GM19372 (cell line): Measurements from ENCODE around the gene MTUS2.

Experiments used
- ATAC-seq: cut with Tn5 transposase; IDR thresholded peaks from one replicate; pipeline ENCODE4 v1.9.1; 2021; ENCODE audit warnings: mild to moderate bottlenecking, low read depth, moderate library complexity; ENCODE audit not compliant: unreplicated experiment

The MTUS2 gene

DNA sequence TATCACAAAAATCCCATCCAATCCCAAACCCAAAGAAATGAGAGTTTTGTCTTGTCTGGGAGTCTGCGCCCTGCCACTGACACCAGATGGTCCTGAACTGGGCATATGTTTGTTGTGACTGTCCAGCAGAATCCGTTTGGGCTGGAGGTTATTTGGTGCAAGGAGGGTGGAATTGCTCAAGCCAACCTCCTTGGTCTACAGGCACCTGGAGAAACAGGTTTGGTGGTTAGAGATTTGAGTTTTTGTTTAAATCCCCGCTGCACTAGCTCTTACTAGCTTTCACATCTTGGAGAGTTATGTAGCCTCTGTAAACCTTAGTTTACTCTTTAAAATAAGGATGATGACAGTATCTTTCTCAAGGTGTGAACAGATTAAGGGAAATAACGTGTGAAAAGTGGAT, 673.7 kb downstream of the MTUS2 start:
- ATAC-seq: no peak

GRCh38 chr13:29494520-29494919, 674.4 kb downstream of the MTUS2 start:
- no peak for ATAC-seq

GRCh38 chr13:29496241-29496712, 676.1 kb downstream of the MTUS2 start:
- peak; percentile 62 for ATAC-seq

DNA sequence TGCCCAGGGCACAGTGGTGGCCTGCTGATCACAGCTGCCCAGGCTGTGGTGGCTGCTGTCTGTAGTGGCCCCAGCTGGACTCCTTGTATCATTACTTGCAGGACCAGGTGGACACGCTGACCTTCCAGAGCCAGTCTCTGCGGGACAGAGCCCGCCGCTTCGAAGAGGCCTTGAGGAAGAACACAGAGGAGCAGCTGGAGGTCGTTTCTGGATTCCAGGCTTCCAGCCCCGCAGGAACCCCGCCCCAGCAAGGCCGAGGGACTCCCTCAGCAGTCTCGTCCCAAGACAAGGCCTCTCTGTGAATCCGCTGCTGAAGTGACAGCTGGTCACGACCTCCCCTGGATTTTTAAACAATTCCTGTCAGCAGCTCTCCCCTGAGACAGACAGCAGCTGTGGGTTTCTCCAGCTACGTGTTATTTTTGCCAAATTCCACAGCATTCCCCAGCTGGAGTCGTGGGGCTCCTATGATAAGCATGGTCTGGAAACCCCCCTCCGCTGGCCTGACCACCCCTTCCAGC, 677.1 kb downstream of the MTUS2 start:
- no peak for ATAC-seq

- ATAC-seq: no peak
Measured at GRCh38 chr13:29498426-29499040, 678.4 kb downstream of the MTUS2 start.

GRCh38 chr13:29499506-29500165, 679.5 kb downstream of the MTUS2 start:
- no peak for ATAC-seq

GRCh38 chr13:29500386-29500785, 680.2 kb downstream of the MTUS2 start:
- ATAC-seq: no peak

DNA sequence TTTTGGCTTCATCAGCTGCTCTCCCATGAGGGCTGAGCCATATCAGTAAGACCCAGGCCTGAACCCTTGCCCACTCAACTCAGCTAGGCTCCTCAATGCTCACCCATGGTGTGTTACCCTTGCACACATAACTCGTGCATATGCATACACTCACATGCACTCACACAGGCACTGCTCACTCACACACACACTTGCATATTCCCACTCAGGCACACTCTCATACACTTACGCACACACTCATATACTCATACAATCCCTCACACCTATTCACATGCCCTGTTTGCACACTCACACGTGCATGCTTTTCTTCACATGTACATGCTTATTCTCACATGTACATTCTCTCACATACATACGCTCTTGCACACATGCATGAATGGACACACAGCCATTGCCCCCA, 681.5 kb downstream of the MTUS2 start:
- no peak for ATAC-seq

GRCh38 chr13:29502391-29503008, 682.4 kb downstream of the MTUS2 start:
- ATAC-seq: no peak

DNA sequence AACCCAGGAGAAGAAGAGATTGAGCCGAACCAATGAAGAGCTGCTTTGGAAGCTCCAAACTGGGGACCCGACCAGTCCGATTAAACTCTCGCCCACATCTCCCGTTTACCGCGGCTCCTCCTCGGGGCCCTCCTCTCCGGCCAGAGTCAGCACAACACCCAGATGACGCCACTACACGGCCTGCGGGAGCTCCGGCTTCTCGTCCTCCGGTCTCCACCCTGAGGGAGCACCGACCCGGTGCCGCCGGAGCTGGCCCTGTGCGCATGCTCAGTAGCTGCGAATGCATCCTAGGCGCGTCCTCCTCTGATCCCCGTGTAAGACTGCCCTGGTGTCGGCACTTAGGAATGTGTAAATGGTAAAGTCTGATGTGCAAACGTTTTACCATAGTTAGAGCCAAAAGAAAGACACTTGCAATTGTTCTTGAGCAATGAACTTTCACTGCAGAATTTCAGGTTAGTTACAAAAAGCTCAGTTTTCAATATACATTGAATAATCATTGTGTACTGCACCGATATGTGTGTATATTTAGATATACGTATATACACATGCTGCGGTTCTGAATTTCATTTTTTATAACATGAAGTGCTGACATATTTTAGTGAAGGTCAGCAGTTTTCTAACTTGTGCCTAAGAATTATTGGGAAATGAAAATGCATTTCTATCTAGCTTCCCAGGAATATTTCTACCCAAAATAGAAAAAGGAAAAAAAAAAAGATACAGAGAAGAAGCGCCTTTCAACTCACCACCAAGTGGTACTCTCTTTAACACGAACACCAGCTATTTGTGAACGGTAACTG, 683.1 kb downstream of the MTUS2 start:
- no peak for ATAC-seq

GRCh38 chr13:29504691-29505090, 684.6 kb downstream of the MTUS2 start:
- ATAC-seq: no peak

GRCh38 chr13:29505511-29505910, 685.4 kb downstream of the MTUS2 start:
- no peak for ATAC-seq

- no peak for ATAC-seq
Measured at GRCh38 chr13:29505950-29506349, 685.8 kb downstream of the MTUS2 start.

GRCh38 chr13:29507356-29507755, 687.2 kb downstream of the MTUS2 start:
- ATAC-seq: no peak

DNA sequence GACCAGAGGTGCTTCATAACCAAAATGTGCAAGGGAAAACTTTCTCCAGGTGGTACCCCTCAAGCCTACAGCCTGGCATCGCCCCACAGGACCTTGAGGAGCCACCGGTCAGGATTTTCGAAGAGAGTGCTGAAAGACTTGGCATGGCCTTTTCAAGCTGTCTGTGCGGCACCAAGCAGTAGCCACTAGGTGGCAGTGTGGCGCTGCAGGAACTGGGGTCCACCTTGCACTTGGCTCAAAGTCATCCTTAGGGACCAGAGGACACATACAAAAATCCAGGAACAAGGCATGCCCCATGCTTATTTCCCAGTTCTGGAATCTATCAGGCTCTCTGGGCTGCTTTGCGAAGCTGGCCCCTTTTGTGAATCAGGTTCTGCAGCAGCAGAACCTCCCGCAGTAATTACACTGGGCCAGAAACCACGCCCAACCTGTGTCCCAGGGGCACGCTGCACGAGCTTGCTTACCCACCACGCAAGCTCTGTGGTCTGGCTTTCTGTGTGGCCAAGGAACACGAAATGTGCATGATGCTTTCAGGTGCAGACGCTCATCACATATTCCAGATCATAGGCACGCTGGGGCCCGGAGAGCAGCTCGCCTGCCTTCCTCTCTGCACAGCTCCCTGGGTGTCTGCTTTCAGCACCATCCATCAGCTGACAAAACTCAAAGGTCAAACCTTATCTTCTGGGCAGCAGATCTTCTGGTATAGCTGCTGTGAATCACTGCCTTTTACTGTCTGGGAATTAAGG, 688.2 kb downstream of the MTUS2 start:
- ATAC-seq: peak; percentile 61

GRCh38 chr13:29508876-29509252, 688.7 kb downstream of the MTUS2 start:
- ATAC-seq: no peak

DNA sequence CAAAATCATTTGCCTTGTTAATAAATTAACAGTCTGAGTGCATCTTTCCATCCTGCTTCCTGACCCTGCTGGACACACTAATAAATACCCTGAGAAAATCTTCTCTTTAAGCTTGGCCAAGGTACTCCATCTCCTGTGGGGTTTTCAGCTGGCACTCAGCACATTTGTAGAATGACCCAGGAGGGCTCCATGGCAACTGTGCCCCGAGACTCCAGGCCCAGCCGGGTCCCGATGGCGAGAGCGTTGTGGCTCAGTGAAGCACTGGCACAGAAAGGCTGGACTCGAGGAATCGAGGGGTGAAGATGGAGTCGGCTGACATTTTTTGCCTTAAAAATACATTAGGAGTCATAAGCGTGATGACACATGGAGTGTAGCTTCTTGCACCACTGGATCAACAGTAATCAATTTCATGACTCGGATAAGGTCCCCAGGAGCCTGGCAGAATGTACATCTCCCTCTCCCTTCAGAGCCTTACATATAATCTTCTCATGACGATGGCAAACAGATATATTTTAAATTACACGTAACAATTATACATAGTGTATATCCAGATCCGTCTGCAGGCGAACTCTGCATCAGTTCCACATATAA, 690.0 kb downstream of the MTUS2 start:
- ATAC-seq: no peak

- no peak for ATAC-seq
Measured at GRCh38 chr13:29510651-29511084, 690.5 kb downstream of the MTUS2 start.

- ATAC-seq: no peak
Measured at GRCh38 chr13:29511106-29511796, 691.1 kb downstream of the MTUS2 start.
